Stimulated activated CD4-positive, alpha-beta T cell treated with anti-CD3 and anti-CD28 coated beads, Interleukin-2, amount 100 ng/mL, for 4 hours (primary cell): Measurements from ENCODE around the gene HDAC1.

Source experiments
- DNase-seq: peaks from one replicate; pipeline ENCODE4 v3.0.0-alpha.2; 2020; ENCODE audit warnings: low read depth

Gene HDAC1

DNA sequence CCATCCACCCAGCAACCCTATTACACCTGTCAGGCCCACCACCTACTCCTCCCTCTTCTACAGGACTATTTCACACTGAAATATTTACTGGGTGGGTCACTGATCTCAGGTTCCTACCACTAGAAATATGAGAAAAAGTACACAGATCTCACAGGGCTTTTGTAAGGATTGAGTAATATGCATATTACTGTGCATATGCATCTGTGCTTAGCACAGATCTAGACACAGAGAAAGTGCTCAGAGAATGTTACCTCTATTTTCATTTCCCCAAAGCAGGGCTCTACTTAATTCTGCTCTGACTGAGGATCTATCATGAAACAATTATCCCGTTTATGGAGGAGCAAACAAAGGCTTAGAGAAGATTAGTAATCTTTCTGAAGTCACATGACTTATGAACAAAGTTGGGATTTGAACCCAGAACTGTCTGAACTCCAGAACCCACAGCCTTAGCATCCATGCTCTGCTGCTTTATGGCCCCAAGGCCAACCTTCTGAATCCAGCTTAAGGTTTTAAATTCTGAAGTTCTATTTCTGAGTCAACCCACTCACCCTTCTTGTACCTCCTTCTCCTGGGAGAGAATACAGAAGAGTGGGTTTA is 82.2 kb downstream of the HDAC1 start:
- no peak for DNase-seq

- DNase-seq = no peak
These were observed 84.3 kb downstream of the HDAC1 start for GRCh38 chr1:32376199-32376598.

- no peak for DNase-seq
These were observed 85.8 kb downstream of the HDAC1 start for GRCh38 chr1:32377541-32378220.

DNA sequence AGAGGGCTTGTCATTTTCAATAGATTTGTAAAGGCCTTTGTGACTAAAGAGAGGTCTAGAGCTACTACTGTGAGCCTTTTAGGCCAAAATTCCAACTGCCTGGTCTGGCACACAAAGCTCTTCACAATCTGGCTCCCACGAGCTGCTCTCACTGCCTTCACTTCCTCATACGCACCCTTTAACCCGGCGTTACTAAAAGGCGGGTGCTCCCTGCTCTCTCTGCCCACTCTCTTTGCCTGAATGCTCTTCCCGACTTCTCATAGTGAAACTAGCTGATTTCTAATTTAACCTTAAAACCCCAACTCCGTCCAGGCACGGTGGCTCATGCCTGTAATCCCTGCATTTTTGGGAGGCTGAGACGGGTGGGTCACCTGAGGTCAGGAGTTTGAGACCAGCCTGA is 88.2 kb downstream of the HDAC1 start:
- DNase-seq = no peak
